HG03469 (cell line): ENCODE data around the gene NCAM1.

Experiments
- ATAC-seq: cut with Tn5 transposase; IDR thresholded peaks from one replicate; pipeline ENCODE4 v1.9.1; 2021; ENCODE audit warnings: mild to moderate bottlenecking, moderate library complexity, moderate number of reproducible peaks; ENCODE audit not compliant: unreplicated experiment

Gene NCAM1

GRCh38 chr11:112967082-112967481 is 5.9 kb downstream of the NCAM1 start:
- no peak for ATAC-seq

GRCh38 chr11:112968941-112969713 is 7.9 kb downstream of the NCAM1 start:
- no peak for ATAC-seq

GRCh38 chr11:112971195-112971594 is 10.0 kb downstream of the NCAM1 start:
- ATAC-seq = no peak

GRCh38 chr11:112971827-112972226 is 10.6 kb downstream of the NCAM1 start:
- no peak for ATAC-seq

- ATAC-seq = no peak
Observed at GRCh38 chr11:112972399-112973145, 11.4 kb downstream of the NCAM1 start.

- ATAC-seq = no peak
Observed at GRCh38 chr11:112975051-112975450, 13.8 kb downstream of the NCAM1 start.

GRCh38 chr11:112975493-112975892 is 14.3 kb downstream of the NCAM1 start:
- no peak for ATAC-seq

GRCh38 chr11:112977755-112978154 is 16.5 kb downstream of the NCAM1 start:
- no peak for ATAC-seq

- ATAC-seq = no peak
Observed at GRCh38 chr11:112983887-112984286, 22.7 kb downstream of the NCAM1 start.

GRCh38 chr11:112989198-112989597 is 28.0 kb downstream of the NCAM1 start:
- ATAC-seq = no peak

- ATAC-seq = no peak
Observed at GRCh38 chr11:112993808-112994207, 32.6 kb downstream of the NCAM1 start.

GRCh38 chr11:112995423-112996090 is 34.3 kb downstream of the NCAM1 start:
- ATAC-seq = no peak

- ATAC-seq = no peak
Observed at GRCh38 chr11:112996994-112997393, 35.8 kb downstream of the NCAM1 start.

- no peak for ATAC-seq
Observed at GRCh38 chr11:112997857-112998466, 36.7 kb downstream of the NCAM1 start.

GRCh38 chr11:112999520-112999919 is 38.3 kb downstream of the NCAM1 start:
- no peak for ATAC-seq

GRCh38 chr11:113001709-113002108 is 40.5 kb downstream of the NCAM1 start:
- no peak for ATAC-seq

GRCh38 chr11:113006896-113007445 is 45.8 kb downstream of the NCAM1 start:
- no peak for ATAC-seq

GRCh38 chr11:113014262-113015097 is 53.3 kb downstream of the NCAM1 start:
- no peak for ATAC-seq

GRCh38 chr11:113015098-113015455 is 53.9 kb downstream of the NCAM1 start:
- no peak for ATAC-seq

GRCh38 chr11:113016905-113017304 is 55.7 kb downstream of the NCAM1 start:
- no peak for ATAC-seq
